K562 (cell line): ENCODE measurements around the gene PLAC9. TPM values are rescaled to one million over a fixed set of nuclear protein-coding genes. Genes with fewer than 3 reads are reported as not detected.

Experiments used
- CEBPG ChIP-seq, 3 experiments: fragments of 200-800 bp in 1 of 3; sonication (Bioruptor generic) in 1 of 3; sonication (generic) in 1 of 3; formaldehyde crosslinking in 1 of 3; IDR thresholded peaks in 2 of 3; conservative IDR thresholded peaks in 1 of 3; 2 replicates each; pipeline versions ENCODE4 v1.6.1 to v1.8.0; 2016 to 2022; ENCODE audit warnings: missing compliant biosample characterization in 2 of 3, missing genetic modification characterization in 2 of 3, mild to moderate bottlenecking in 1 of 3, missing genetic modification reagents in 1 of 3
- CHAMP1 ChIP-seq: fragments of 450-650 bp; IDR thresholded peaks from 2 replicates; pipeline ENCODE4 v1.6.1; 2016; ENCODE audit warnings: mild to moderate bottlenecking
- DIDO1 ChIP-seq: fragments of 450-650 bp; IDR thresholded peaks from 2 replicates; pipeline ENCODE4 v1.6.1; 2016; ENCODE audit warnings: low read depth, missing biosample characterization, missing genetic modification characterization
- ETV6 ChIP-seq, 3 experiments: fragments of 150-350 bp in 1 of 3; sonication (generic) in 1 of 3; formaldehyde crosslinking in 1 of 3; IDR thresholded peaks; 2 replicates each; pipeline versions ENCODE4 v1.6.1 to v1.8.0; 2014 to 2022; ENCODE audit warnings: borderline replicate concordance in 2 of 3, low read depth in 2 of 3, antibody characterized with exemption in 1 of 3, low read length in 1 of 3, mild to moderate bottlenecking in 1 of 3, missing genetic modification reagents in 1 of 3
- HNRNPK ChIP-seq: fragments of 200-400 bp; formaldehyde crosslinking; IDR thresholded peaks from one replicate; pipeline ENCODE4 v1.6.1; 2018; ENCODE audit warnings: mild to moderate bottlenecking, low read depth, low read length; ENCODE audit not compliant: poor library complexity, severe bottlenecking
- MECOM ChIP-seq: fragments of 250-450 bp; sonication (Bioruptor Pico); IDR thresholded peaks from 2 replicates; pipeline ENCODE4 v1.8.0; 2022; ENCODE audit warnings: inconsistent platforms
- MYNN ChIP-seq, 2 experiments: sonication (generic); formaldehyde crosslinking in 1 of 2; IDR thresholded peaks; 2 replicates each; pipeline versions ENCODE4 v1.5.0 to v1.6.1; 2016 to 2020; ENCODE audit warnings: antibody characterized with exemption in 1 of 2, missing genetic modification reagents in 1 of 2
- PRPF4 ChIP-seq: fragments of 200-400 bp; formaldehyde crosslinking; IDR thresholded peaks from one replicate; pipeline ENCODE4 v1.6.1; 2017; ENCODE audit warnings: low read length, low read depth, mild to moderate bottlenecking; ENCODE audit not compliant: insufficient read depth, poor library complexity, severe bottlenecking
- RBM34 ChIP-seq: fragments of 200-400 bp; formaldehyde crosslinking; IDR thresholded peaks from 2 replicates; pipeline ENCODE4 v1.6.1; 2018; ENCODE audit warnings: low read length, borderline replicate concordance; ENCODE audit not compliant: insufficient read depth
- TAF15 ChIP-seq: fragments of 200-400 bp; formaldehyde crosslinking; IDR thresholded peaks from 2 replicates; pipeline ENCODE4 v1.6.1; 2017; ENCODE audit warnings: mild to moderate bottlenecking, low read depth, low read length, moderate library complexity
- ZBTB49 ChIP-seq: sonication (generic); formaldehyde crosslinking; IDR thresholded peaks from 2 replicates; pipeline ENCODE4 v1.8.0; 2022; ENCODE audit warnings: missing genetic modification reagents, mild to moderate bottlenecking, borderline replicate concordance
- ZFP36 ChIP-seq: fragments of 150-350 bp; IDR thresholded peaks from 2 replicates; pipeline ENCODE4 v1.6.1; 2018; ENCODE audit warnings: low read length, low read depth; ENCODE audit not compliant: partially characterized antibody
- ZNF217 ChIP-seq: sonication (generic); formaldehyde crosslinking; IDR thresholded peaks from 2 replicates; pipeline ENCODE4 v1.8.0; 2022; ENCODE audit warnings: mild to moderate bottlenecking, missing genetic modification reagents
- ZNF280B ChIP-seq: fragments of 250-450 bp; sonication (Bioruptor Pico); IDR thresholded peaks from 2 replicates; pipeline ENCODE4 v1.5.1; 2021; ENCODE audit warnings: mild to moderate bottlenecking
- ZNF395 ChIP-seq: fragments of 200-800 bp; sonication (Bioruptor generic); IDR thresholded peaks from 2 replicates; pipeline ENCODE4 v1.6.1; 2017; ENCODE audit warnings: missing genetic modification characterization, missing compliant biosample characterization
- ZNF707 ChIP-seq: fragments of 250-450 bp; sonication (Bioruptor Pico); conservative IDR thresholded peaks from 2 replicates; pipeline ENCODE4 v1.8.0; 2022; ENCODE audit warnings: inconsistent platforms, mild to moderate bottlenecking, moderate library complexity
- polyA plus RNA-seq, 8 experiments: library from polyadenylated mRNA; depleted of rRNA in 4 of 8; stranded (reverse) in 5 of 8; unstranded in 3 of 8; fragments of >200 nt; fragmentation: Nextera tagmentation in 2 of 8; fragmentation: Illumina TruSeq in 1 of 8; extraction: Ambion mirVana in 2 of 8; extraction: Trizol in 1 of 8; gene quantifications; 2 replicates each; pipeline versions ENCODE4 v1.2.1 to v1.2.3, GENCODE V29; 2011 to 2014; ENCODE audit warnings: inconsistent platforms in 1 of 8, missing spikeins in 1 of 8
- total RNA-seq, 7 experiments: library from RNA; depleted of rRNA in 6 of 7; stranded (reverse); fragments of >200 nt in 6 of 7; fragmentation: Illumina TruSeq in 2 of 7; extraction: Trizol in 2 of 7; gene quantifications; 2 replicates each; pipeline versions ENCODE4 v1.2.1 to v1.2.3, GENCODE V29; 2011 to 2021; ENCODE audit warnings: low replicate concordance in 1 of 7

PLAC9 gene
- total and polyA plus RNA-seq, 9 of the 15 experiments (the other 6 are each of a cell fraction or from before 2014, with no cell fraction given) = not detected

- TF ChIP-seq HNRNPK (no peak), PRPF4 (no peak), ZNF217 (CRISPR knock-in tag) (no peak), TAF15 (no peak), MYNN (IDR thresholded peaks at IDR 0.05) (no peak), MYNN (CRISPR knock-in tag; IDR thresholded peaks at IDR 0.05) (no peak), ETV6 (IDR thresholded peaks at IDR 0.05; ENCODE audit: borderline replicate concordance in 1 of 2, low read depth in 2 of 2, low read length in 1 of 2) (0 out of 4 replicates have a peak, but pooled peaks of 1 of the 2 experiments have one; percentile 26), ETV6 (CRISPR knock-in tag; IDR thresholded peaks at IDR 0.05; ENCODE audit: borderline replicate concordance) (no peak), ZNF395 (CRISPR knock-in tag) (peak; percentile 73; the same call in 1 of the 2 replicates), RBM34 (no peak), ZBTB49 (no peak), ZNF707 (CRISPR knock-in tag) (no peak), ZNF280B (CRISPR knock-in tag) (no peak), CHAMP1 (no peak), CEBPG (CRISPR knock-in tag; IDR thresholded peaks at IDR 0.05) (no peak), CEBPG (tag; conservative IDR thresholded peaks at IDR 0.05 in 1 of 2, IDR thresholded peaks at IDR 0.05 in 1 of 2) (no peak), MECOM (CRISPR knock-in tag) (no peak), ZFP36 (peak; percentile 89), DIDO1 (tag) (0 out of 2 replicates have a peak, but pooled peaks have one; percentile 41)
Measured at GRCh38 chr10:80187465-80188409, 55.2 kb downstream of the PLAC9 start (continued).
